Amygdala (tissue), 56 donors: ENCODE data around the gene PSME1.

ENCODE experiments used
- DNase-seq, 56 donors: peaks; one replicate each; lab custom pipeline; 2025; lab: John Stamatoyannopoulos, UW

Gene PSME1

DNA sequence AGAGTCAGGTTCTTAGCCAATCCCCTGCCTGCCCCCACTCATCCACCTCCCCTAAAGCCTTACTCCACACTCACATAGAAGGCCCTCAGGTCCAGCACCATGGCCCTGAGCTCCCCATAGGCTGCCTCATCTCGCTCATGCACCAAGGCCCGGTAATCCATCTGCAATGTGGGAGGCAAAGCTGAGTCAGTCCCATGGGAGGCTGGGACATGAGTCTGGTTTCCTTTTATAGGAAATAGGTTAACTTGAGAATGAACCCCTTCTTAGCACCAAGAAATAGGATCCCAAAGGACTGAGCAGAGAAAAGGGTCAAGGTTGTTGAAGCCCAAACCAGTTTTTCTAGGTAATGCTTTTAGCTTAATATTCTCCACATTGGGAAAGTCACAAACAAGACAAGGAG is 7.5 kb downstream of the PSME1 start:
- DNase-seq: no peak

DNA sequence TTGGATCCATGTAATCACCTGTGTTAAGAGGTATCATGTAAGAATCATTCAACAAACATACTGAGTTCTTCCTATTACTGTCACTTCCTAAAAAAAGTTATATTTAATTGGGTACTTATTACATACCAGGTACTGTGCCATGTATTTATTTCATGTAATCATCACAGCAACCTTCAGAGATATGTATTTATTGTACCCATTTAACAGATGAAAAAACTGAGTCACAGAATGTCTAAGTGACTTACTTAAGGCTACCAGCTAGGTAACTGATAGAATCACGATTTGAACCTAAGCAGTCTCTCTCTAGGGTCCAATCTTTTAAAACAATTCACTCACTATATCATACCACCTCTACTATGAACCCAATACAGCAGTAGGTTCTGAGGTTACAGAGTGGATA is 8.5 kb downstream of the PSME1 start:
- DNase-seq: no peak

DNA sequence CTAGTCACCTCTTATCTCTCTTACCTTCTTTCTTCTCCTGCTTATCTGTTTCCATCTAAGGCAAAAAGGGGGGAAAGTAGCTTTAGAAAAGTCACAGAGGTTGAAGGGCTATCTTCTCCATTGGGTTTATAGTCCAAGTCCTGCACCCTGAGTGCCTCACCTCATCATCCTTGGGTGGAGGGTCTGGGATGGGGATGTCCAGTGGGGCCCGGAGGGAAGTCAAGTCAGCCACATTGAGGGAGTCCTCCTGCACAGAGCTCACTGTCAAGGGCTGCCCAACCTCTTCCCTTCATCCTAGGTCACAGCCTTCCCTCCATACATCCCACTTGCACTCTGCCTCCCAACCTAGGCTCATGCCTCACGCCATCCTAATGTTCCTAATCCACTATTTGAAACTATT is 9.2 kb downstream of the PSME1 start:
- DNase-seq: no peak

DNA sequence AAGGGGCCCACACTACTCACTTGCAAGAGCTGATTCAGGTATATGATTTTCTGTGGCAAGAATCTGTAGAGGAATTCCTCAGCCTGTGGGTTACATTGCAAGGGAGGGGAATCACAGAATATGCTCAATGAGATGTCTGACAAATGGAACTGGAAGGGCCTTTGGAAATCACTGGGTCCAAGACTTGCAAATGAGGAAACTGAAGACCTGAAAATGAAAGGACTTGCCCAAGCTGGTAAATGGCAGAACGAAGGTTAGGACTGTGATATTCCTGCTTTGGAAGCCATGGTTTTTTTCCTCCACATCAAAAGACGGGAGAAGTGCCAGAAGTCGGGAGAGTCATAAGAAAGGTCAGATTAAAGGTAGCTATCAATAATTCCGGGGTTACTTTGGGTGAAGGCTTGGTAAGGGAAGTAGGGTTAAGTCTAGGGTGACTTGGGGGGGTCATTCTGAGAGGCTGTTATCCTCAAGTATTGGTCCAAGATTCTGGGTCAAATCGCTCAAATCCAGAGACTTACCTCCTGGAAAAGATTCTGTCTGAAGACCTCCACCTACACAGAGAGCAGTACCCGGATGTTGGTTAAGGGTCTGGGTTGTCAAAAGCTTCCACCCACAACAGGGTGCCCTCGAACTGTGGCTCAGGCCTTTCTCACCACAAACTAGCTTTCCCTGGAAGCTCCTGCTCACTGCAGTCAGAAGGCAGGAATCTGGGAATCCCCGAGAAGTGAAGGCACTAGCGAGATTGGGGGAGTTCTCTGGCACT is 9.9 kb downstream of the PSME1 start:
- no peak for DNase-seq

DNA sequence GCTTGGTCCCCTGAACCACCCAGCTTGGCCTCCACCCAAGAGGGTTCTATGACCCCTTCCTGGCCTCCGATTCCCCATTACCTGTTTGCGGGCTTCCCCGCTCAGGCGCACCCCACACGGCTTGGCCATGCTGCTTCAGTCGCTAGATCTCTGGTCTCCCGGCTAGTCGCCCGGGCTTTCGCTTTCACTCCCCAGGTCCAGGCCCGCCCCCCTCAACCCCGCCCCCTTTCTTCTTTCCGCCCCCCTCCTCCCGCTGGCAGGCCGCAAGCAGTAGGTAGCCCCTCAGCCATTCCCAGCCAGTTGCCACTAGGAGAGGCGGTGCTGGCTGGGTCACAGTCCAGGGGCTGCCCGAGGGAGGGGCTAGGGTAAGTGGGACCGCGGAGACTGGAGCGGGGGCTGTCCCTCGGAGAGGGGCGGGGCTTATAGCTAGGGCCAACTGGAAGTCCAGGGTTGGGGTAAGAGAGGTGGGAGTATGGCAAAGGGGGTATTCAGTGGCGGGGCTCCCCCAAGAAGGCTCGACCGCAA is 10.5 kb downstream of the PSME1 start, which contains the start of gene PSME2:
TSS of gene PSME2 (minus strand) at position 158 of the 525 bp plus-strand sequence. CDS start at position 129, 29 bp downstream.
- peak in 55 of 56 donors; percentile 48 to 92 (median 82) for DNase-seq

DNA sequence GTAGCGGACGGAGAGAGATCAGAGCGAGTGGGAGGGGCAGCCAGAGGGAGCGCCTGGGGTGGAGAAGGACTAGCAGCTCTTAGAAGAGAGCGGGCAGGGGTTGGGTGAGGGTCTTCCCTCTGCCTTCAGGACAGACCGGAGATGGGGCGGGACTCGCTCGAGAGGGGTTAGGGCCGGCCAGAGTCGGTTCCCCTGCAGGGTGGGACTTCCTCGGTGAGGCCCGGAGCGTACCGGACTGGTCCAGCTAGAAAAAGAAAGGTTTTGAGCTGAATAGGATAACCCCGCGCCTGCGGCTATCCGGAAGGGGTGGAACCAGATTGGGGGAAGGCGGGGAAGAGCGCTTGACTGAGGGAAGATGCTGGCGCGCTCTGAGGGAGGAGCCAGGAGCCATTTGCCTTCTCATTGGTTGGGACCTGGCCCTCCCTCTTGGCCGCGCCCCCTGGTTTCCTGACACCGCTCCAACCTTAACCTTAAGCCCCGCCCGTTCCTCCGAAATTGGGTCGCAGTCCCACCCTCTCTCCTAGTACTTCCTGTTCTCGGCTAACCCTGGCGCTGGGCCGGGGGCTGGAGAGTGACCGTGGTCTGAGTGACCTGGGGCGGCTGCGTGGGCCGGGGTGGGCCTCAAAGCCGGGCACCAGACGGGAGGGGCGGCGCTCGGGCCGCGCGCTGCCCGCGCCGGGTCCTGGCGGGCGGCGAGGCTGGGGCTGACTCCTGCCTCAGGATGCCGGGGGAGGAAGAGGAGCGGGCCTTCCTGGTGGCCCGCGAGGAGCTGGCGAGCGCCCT is 11.2 kb downstream of the PSME1 start, which contains the start of gene RNF31:
TSS of gene RNF31 (plus strand) at position 521 of the 783 bp plus-strand sequence. CDS start at position 722, 201 bp downstream.
- peak; percentile 73 to 99 (median 95) for DNase-seq

DNA sequence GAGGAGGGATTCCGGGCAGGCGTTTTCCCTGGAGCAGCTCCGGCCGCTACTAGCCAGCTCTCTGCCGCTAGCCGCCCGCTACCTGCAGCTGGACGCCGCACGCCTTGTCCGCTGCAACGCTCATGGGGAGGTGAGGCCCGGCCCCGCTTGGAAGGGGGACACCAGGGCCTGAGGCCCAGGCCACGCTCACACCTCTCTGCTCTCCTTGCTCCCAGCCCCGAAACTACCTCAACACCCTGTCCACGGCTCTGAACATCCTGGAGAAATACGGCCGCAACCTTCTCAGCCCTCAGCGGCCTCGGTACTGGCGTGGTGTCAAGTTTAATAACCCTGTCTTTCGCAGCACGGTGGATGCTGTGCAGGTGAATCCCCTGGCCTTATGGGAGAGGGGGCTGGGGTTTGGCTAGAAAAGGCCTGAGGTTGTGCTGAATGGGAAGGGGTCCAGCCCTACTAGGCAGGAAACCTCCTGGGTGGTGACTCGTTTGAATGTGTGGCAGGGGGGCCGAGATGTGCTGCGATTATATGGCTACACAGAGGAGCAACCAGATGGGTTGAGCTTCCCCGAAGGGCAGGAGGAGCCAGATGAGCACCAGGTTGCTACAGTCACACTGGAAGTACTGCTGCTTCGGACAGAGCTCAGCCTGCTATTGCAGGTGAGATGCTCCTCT is 11.9 kb downstream of the PSME1 start:
- no peak for DNase-seq

DNA sequence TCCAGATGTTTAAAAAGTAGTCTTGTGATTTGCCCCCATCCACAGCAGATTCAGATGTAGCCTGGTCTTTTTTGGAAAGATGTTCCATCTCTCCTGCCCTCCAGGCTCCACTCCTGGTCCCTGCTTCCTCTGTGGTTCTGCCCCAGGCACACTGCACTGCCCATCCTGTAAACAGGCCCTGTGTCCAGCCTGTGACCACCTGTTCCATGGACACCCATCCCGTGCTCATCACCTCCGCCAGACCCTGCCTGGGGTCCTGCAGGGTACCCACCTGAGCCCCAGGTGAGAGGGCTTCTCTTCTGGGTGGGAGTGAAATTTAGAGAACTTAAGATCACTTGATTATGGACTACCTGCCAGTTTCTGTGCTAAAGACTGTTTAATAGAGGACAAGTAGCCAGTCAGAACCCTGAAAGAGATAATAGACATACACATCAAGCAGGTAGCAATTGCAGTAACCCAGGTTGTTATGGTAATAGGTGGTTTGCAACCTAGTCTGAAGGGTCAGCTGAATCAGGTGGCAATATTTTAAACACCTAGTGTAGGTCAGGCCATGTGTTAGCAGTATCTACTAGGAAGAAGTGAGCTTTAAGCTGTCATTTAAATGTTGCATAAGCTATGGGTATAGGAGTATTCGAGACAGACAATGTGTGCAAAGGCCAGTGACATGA is 13.4 kb downstream of the PSME1 start:
- DNase-seq: no peak

DNA sequence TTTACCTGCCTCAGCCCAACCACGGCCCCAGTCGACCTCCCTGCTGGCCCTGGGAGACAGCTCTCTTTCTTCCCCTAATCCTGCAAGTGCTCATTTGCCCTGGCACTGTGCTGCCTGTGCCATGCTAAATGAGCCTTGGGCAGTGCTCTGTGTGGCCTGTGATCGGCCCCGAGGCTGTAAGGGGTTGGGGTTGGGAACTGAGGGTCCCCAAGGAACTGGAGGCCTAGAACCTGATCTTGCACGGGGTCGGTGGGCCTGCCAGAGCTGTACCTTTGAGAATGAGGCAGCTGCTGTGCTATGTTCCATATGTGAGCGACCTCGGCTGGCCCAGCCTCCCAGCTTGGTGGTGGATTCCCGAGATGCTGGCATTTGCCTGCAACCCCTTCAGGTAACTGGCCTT is 14.1 kb downstream of the PSME1 start:
- no peak for DNase-seq

DNA sequence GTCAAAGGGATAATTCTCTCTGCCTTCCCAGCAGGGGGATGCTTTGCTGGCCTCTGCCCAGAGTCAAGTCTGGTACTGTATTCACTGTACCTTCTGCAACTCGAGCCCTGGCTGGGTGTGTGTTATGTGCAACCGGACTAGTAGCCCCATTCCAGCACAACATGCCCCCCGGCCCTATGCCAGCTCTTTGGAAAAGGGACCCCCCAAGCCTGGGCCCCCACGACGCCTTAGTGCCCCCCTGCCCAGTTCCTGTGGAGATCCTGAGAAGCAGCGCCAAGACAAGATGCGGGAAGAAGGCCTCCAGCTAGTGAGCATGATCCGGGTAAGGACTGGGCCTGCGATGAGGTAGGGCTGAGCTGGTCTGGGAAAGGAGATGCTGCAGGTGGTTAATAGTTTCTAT is 14.6 kb downstream of the PSME1 start:
- no peak for DNase-seq

DNA sequence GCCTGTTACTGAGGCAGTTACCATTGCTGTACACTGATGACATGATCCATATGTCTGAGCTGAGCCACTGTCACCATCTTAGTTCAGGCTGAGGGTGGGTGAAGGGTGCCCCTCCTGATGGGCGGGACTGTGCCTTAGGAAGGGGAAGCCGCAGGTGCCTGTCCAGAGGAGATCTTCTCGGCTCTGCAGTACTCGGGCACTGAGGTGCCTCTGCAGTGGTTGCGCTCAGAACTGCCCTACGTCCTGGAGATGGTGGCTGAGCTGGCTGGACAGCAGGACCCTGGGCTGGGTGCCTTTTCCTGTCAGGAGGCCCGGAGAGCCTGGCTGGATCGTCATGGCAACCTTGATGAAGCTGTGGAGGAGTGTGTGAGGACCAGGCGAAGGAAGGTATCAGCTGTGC is 15.0 kb downstream of the PSME1 start:
- DNase-seq: no peak

DNA sequence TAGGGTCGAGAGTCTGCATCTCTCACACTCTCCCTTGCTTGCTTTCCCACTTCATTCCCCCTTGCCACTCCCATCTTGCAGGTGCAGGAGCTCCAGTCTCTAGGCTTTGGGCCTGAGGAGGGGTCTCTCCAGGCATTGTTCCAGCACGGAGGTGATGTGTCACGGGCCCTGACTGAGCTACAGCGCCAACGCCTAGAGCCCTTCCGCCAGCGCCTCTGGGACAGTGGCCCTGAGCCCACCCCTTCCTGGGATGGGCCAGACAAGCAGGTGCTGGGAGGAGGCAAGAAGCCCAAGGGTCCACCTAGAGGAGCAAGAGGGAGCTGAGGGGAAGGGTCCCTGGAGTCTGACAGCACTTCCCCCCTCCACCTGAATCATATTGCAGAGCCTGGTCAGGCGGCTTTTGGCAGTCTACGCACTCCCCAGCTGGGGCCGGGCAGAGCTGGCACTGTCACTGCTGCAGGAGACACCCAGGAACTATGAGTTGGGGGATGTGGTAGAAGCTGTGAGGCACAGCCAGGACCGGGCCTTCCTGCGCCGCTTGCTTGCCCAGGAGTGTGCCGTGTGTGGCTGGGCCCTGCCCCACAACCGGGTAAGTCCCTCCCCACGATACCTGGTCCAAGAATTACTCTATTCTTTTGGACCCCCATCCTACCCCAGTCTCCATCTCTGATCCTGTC is 15.5 kb downstream of the PSME1 start:
- DNase-seq: no peak

DNA sequence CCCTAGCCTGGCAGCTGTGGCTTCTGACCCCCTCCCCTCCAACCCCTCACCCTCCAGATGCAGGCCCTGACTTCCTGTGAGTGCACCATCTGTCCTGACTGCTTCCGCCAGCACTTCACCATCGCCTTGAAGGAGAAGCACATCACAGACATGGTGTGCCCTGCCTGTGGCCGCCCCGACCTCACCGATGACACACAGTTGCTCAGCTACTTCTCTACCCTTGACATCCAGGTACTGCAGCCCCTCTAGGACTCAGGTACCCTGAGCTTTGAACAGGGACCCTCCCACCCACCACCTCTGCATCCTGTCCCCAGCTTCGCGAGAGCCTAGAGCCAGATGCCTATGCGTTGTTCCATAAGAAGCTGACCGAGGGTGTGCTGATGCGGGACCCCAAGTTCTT is 19.1 kb downstream of the PSME1 start:
- DNase-seq: no peak

DNA sequence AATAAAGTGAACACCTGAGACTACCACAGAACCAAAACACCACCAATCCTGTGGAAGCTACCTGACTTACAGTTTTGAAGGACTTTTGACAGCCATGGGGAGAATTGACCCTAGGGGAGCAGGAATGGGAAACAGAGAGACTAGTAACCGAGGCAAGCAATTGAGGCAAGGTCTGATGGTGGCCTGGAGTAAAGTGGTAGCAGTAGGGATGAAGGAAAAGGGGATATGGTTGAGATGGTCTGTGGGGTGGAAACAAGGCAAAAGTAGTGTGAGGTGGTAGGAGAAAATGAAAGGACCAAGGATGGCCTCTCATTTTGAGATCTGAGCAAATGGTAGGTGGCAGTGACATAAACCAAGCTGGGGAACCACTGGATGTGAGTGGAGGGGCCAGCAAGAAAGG is 20.8 kb downstream of the PSME1 start:
- DNase-seq: no peak

DNA sequence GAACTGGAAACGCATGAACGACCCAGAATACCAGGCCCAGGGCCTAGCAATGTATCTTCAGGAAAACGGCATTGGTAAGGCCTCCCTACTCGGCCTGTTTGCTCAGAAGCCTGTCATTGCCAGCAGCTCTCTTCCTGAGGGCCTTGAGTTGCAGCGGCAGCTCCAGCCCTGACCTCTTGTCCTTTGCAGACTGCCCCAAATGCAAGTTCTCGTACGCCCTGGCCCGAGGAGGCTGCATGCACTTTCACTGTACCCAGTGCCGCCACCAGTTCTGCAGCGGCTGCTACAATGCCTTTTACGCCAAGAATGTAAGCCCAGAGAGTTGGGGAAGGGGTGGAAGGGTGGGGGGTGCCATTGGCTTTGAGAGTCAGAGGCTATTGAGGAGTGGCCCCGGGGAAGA is 21.3 kb downstream of the PSME1 start:
- no peak for DNase-seq

DNA sequence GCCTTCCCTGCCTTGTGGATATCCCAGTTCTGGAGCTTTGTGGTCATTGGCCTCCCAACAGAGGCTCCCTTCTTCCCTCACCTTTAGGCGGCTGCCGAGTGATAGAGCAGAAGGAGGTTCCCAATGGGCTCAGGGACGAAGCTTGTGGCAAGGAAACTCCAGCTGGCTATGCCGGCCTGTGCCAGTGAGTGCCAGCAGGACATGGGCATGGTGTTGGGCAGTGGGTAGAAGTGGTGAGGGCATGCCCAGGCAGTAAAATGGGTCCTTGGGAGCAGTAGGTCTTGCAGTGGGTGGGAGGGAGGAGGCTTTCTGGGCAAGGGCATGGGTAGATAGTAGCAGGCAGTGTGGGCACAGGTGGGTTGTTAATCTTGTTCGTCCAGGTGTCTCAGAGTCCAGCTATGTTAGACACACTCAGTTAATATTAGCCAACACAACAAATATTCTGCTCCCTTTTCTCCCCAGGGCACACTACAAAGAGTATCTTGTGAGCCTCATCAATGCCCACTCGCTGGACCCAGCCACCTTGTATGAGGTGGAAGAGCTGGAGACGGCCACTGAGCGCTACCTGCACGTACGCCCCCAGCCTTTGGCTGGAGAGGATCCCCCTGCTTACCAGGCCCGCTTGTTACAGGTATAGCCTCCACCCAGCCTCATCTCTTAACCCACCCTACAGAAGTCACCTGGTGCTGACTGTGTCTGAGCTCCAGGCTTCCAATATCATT is 23.9 kb downstream of the PSME1 start:
- no peak for DNase-seq

DNA sequence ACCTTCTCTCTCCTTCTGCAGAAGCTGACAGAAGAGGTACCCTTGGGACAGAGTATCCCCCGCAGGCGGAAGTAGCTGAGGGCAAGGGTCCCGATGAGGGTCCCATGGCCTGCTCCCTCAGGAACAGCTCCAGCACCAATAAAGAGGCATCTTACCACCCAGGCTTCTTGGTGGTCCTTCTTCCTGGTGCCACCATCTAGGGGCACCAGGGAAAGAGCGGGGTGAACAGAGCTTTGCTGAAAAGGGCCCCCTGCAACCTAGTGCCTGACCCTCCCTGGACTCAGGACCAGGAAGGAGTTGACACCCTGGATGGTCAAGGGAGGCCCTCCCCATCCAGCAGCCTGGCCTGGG is 24.5 kb downstream of the PSME1 start:
- DNase-seq: no peak

DNA sequence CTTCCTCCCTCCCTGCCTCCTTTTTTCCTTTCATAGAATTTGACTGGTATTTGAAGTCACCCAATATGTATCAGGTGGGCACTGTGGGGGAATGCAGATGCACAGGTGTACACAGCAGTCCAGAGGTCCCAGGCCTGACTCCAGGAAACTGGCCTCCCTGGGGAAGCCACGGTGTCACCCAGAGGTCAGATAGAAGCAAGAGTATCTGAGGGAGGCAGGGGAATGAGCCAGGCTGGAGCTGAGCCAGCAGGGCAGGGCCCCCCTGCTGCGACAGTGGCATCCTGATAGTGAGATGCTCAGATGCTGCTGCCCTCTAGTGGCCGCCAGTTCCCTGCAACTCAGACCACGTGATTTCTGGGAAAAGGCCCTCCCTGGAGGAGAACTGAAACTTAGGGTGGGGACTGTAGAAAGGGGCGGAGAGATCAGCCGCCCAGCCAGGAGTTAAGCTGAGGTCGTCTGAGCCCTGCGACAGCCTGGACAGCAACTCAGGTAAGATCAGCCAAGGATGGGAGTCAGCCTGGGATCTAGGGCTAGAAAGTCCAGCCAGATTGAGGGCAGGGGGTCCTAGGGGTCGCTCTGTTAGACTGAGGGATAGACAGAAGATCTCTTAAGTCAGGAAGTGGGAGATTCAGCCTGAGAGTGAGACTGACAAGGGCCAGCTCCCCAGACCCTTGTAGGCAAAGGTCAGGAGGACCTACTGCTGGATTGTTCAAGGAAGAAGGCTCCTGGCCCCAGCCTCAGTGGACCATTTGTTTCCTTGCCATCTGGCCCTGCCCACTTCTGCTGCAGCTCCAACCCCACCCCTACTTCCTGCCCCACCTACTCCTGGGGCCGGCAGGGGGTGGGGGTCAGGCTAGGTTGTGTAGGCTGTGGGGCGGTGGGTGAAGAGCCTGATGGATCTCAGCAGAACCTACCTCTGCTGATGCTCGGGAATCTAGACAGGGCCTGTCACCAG is 25.1 kb downstream of the PSME1 start, which contains the start of gene IRF9:
TSS of gene IRF9 (plus strand) at position 416 of the 955 bp plus-strand sequence. CDS start 880 bp downstream, outside the sequence.
- DNase-seq: peak; percentile 68 to 98 (median 91)
